Adrenal gland (tissue), 12 donors: Measurements from ENCODE around the gene MTHFD2. TPM values are rescaled to one million over a fixed set of nuclear protein-coding genes. Genes with fewer than 3 reads are reported as not detected.

Source experiments
- DNase-seq, 7 donors: peaks; one replicate each; pipeline ENCODE4 v3.0.0-alpha.2; 2019 to 2020
- H3K27ac ChIP-seq, 5 donors: fragments of 200-600 bp; sonication (generic) in 4 of 5; 1 replicate in 3 of 5; 2 replicates in 2 of 5; pipeline versions ENCODE4 v1.5.1 to v1.8.0; 2016 to 2020; ENCODE audit warnings: mild to moderate bottlenecking in 1 of 5
- H3K27me3 ChIP-seq: fragments of 200-600 bp; 2 replicates; pipeline ENCODE4 v1.8.0; 2021
- H3K36me3 ChIP-seq, 2 donors: fragments of 200-600 bp; replicated peaks in 1 of 2; 1 replicate in 1 of 2; 2 replicates in 1 of 2; pipeline versions ENCODE4 v1.5.1 to v1.8.0; 2018 to 2022
- H3K4me1 ChIP-seq, 2 donors: fragments of 200-600 bp; replicated peaks in 1 of 2; 1 replicate in 1 of 2; 2 replicates in 1 of 2; pipeline versions ENCODE4 v1.5.1 to v1.8.0; 2018 to 2021
- H3K4me3 ChIP-seq, 4 donors: fragments of 200-600 bp; sonication (generic) in 3 of 4; one replicate each; pipeline ENCODE4 v1.5.1; 2016 to 2018
- H3K9me3 ChIP-seq, 3 donors: fragments of 200-600 bp; sonication (generic) in 1 of 3; replicated peaks in 1 of 3; 1 replicate in 2 of 3; 2 replicates in 1 of 3; pipeline versions ENCODE4 v1.5.1 to v1.8.0; 2016 to 2021
- POLR2A ChIP-seq, 2 donors: fragments of 450-650 bp; IDR thresholded peaks; one replicate each; pipeline ENCODE4 v1.6.1; 2017; ENCODE audit warnings: antibody characterized with exemption in 2 of 2, mild to moderate bottlenecking in 2 of 2, moderate library complexity in 1 of 2
- WGBS, 4 donors: extraction: QIAGEN DNeasy Blood & Tissue Kit in 2 of 4; methylation state at CpG; one replicate each; pipeline versions ENCODE4 v1.1.5 to v1.1.7; 2013 to 2017; 5-methylcytosine and 5-hydroxymethylcytosine counted together
- intact Hi-C, 2 donors: fragments of 100-400 bp; cut with DNase I; formaldehyde crosslinking; loops; one replicate each; pipeline versions ENCODE4 v1.14.1 to v1.15.0; 2022 to 2023
- polyA plus RNA-seq, 3 donors: library from polyadenylated mRNA; stranded (reverse); fragments of 200-250 nt in 2 of 3; fragments of 350-450 nt in 1 of 3; fragmentation: Illumina TruSeq in 1 of 3; extraction: RNeasy Lipid Tissue Mini Kit (QIAGEN cat#74804) in 1 of 3; gene quantifications; one replicate each; pipeline ENCODE4 v1.2.3, GENCODE V29; 2013 to 2014
- total RNA-seq, 9 donors: library from RNA; depleted of rRNA in 4 of 9; stranded (reverse); fragments of >200 nt in 4 of 9; fragments of 120-200 nt in 1 of 9; fragmentation: NEBNext Ultra II Directional in 1 of 9; extraction: Animal tissue kit (Norgen Biotek cat#: 25700) in 1 of 9; gene quantifications; one replicate each; pipeline versions ENCODE4 v1.1.0 to v1.2.4, GENCODE V29; 2013 to 2023
- TF ChIP-seq, protein P1 (sequence below), 6 experiments: fragments of 450-650 bp in 4 of 6; fragments of 200-600 bp in 2 of 6; sonication (generic) in 1 of 6; IDR thresholded peaks; 1 replicate in 5 of 6; 2 replicates in 1 of 6; pipeline versions ENCODE4 v1.5.1 to v1.8.0; 2016 to 2021; ENCODE audit warnings: antibody characterized with exemption in 6 of 6, mild to moderate bottlenecking in 2 of 6, moderate library complexity in 1 of 6
- donor health status: healthy with polysubstance abuse.
- donor health status: Bipolar disorder and iron deficiency.
- donor health status: DM: yes; HTN: yes; CAD: no.
- donor health status: DM: no; HTN: no; CAD: no.
- donor health status: DM: no; HTN: no; CAD: no.
- donor health status: DM: yes; HTN: yes; CAD: no.

The MTHFD2 gene
- total and polyA plus RNA-seq, 12 donors: 1.6 to 24.9 (median 14.1) TPM

DNA sequence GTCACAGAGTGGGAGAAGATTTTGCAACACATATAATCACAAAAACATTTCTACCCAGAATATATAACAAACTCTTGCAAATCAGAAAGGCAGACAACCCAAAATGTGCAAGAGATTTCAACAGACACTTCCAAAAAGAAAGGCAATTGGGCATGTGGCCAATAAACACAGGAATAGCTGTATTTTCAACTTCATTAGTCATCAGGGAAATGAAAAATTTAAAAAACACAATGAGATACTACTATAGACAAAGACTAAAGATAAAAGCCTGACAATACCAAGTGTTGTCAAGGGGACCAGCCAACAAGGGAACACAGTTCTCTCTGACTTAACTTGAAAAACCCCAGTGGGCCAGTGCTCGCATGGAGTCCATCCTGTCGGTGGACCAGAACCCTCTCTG lies 40.5 kb downstream of the MTHFD2 start:
- H3K9me3 ChIP-seq: no peaks in the 10 kb centered on the region
- WGBS, 4 donors: 84 to 100% (median 93%) methylated on average over 2 of the region's 2 CpGs
- H3K4me3 ChIP-seq: no peak overlapping the region
- no peaks in the 10 kb centered on the region for H3K27me3 ChIP-seq
- H3K36me3 ChIP-seq: no peaks in the 10 kb centered on the region
- no peak for TF ChIP-seq POLR2A (IDR thresholded peaks at IDR 0.05)
- TF ChIP-seq, protein P1, sequence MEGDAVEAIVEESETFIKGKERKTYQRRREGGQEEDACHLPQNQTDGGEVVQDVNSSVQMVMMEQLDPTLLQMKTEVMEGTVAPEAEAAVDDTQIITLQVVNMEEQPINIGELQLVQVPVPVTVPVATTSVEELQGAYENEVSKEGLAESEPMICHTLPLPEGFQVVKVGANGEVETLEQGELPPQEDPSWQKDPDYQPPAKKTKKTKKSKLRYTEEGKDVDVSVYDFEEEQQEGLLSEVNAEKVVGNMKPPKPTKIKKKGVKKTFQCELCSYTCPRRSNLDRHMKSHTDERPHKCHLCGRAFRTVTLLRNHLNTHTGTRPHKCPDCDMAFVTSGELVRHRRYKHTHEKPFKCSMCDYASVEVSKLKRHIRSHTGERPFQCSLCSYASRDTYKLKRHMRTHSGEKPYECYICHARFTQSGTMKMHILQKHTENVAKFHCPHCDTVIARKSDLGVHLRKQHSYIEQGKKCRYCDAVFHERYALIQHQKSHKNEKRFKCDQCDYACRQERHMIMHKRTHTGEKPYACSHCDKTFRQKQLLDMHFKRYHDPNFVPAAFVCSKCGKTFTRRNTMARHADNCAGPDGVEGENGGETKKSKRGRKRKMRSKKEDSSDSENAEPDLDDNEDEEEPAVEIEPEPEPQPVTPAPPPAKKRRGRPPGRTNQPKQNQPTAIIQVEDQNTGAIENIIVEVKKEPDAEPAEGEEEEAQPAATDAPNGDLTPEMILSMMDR (IDR thresholded peaks at IDR 0.05): no peak
- intact Hi-C loops: no loop called here
- H3K4me1 ChIP-seq: no peaks in the 10 kb centered on the region
- DNase-seq: peak in 2 of 7 donors; percentile 21 to 29
- H3K27ac ChIP-seq: no peak overlapping the region

DNA sequence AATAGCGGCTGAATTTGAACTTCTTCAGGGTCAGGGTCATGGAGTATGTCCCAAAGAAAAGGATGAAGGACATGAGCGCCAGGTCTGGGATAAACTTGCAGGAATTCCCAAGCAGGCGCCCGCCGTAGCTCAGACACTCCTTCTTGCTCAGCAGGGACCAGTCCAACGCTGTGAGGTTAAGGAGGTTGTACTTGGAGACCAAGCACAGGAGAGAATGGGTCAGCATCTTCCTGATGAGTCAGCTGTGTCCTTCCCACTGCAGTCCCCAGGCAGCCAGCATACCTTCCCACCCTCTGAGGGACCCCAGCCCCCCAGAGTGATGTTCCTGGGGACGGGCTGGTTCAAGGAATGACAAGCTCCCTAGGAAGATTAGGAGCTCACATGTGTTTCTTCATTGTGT lies 40.9 kb downstream of the MTHFD2 start:
- TF ChIP-seq, protein P1 (IDR thresholded peaks at IDR 0.05): no peak
- TF ChIP-seq POLR2A (IDR thresholded peaks at IDR 0.05): no peak
- intact Hi-C loops: no loop called here
- WGBS, 4 donors: 73 to 84% (median 79%) methylated on average over 7 of the region's 7 CpGs
- DNase-seq: no peak
- Histone ChIP-seq H3K36me3 (no peaks in the 10 kb centered on the region), H3K27ac (no peak overlapping the region), H3K4me3 (no peak overlapping the region), H3K27me3 (no peaks in the 10 kb centered on the region), H3K4me1 (no peaks in the 10 kb centered on the region), H3K9me3 (no peaks in the 10 kb centered on the region)

DNA sequence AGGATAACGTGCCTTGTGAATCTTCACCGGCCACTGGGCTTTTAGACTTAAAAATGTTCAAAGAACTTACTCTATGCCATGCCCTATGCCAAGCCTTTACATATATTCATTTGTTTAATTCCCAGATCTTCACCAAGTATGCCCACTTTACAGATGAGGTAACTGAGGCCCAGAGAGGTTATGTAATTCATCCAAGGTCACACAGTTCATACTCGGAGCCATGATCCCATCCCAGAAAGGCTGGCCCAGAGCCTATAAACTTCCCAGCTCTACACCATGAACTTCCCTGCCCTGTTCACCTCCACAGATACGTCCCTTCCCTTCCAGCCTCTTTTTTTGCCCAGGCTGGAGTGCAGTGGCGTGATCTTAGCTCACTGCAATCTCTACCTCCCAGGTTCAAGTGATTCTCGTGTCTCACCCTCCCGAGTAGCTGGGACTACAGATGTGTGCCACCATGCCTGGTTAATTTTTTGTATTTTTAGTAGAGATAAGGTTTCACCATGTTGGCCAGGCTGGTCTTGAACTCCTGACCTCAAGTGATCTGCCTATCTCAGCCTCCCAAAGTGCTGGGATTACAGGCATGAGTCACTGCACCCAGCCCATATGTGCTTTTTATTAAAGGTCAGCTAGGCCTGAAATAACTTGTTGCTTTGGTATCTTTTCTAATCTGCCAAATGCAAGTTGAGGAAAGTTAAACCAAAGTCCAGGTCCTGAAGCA lies 44.1 kb downstream of the MTHFD2 start:
- Histone ChIP-seq H3K27me3 (no peaks in the 10 kb centered on the region), H3K4me3 (no peak overlapping the region), H3K4me1 (no peaks in the 10 kb centered on the region), H3K9me3 (no peaks in the 10 kb centered on the region), H3K27ac (no peak overlapping the region), H3K36me3 (no peaks in the 10 kb centered on the region)
- 77 to 88% (median 79%) methylated on average over 7 of the region's 7 CpGs for WGBS, 4 donors
- intact Hi-C loops: no loop called here
- no peak for DNase-seq
- no peak for TF ChIP-seq POLR2A (IDR thresholded peaks at IDR 0.05)
- TF ChIP-seq, protein P1 (IDR thresholded peaks at IDR 0.05): no peak

DNA sequence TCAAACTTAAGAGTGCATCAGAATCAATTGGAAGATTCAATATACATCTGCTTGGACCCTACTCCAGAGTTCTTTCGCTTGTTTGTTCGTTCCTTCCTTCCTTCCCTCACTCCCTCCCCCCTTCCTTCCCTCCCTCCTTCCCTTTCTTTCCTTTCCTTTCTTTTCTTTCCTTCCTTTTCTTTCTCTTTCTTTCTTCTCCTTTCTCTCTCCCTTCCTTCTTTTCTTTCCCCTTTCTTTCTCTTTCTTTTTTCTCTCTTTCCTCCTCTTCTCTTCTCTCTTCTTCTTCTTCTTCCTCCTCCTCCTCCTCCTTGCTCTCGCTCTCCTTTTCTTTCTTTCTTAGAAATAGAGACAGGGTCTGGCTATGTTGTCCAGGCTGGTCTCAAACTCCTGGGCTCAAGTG lies 45.9 kb downstream of the MTHFD2 start:
- WGBS, 4 donors: 84 to 91% (median 88%) methylated on average over 3 of the region's 3 CpGs
- Histone ChIP-seq H3K36me3 (no peaks in the 10 kb centered on the region), H3K9me3 (no peaks in the 10 kb centered on the region), H3K27ac (no peak overlapping the region), H3K4me1 (no peaks in the 10 kb centered on the region), H3K4me3 (no peak overlapping the region), H3K27me3 (no peaks in the 10 kb centered on the region)
- intact Hi-C loops: no loop called here
- DNase-seq: no peak
- TF ChIP-seq POLR2A (IDR thresholded peaks at IDR 0.05): no peak
- TF ChIP-seq, protein P1 (IDR thresholded peaks at IDR 0.05): no peak
